PC-9 (cell line): ENCODE results near the gene PURB.

Source experiments
- EZH2 ChIP-seq: fragments of 200-600 bp; sonication (generic); IDR thresholded peaks from 2 replicates; pipeline ENCODE4 v1.8.0; 2017; ENCODE audit warnings: antibody characterized with exemption, low read depth
- TF ChIP-seq, protein P1 (sequence below): fragments of 200-600 bp; sonication (generic); conservative IDR thresholded peaks from 2 replicates; pipeline ENCODE4 v1.6.1; 2017; ENCODE audit warnings: mixed run types, antibody characterized with exemption, mild to moderate bottlenecking, moderate library complexity

DNA sequence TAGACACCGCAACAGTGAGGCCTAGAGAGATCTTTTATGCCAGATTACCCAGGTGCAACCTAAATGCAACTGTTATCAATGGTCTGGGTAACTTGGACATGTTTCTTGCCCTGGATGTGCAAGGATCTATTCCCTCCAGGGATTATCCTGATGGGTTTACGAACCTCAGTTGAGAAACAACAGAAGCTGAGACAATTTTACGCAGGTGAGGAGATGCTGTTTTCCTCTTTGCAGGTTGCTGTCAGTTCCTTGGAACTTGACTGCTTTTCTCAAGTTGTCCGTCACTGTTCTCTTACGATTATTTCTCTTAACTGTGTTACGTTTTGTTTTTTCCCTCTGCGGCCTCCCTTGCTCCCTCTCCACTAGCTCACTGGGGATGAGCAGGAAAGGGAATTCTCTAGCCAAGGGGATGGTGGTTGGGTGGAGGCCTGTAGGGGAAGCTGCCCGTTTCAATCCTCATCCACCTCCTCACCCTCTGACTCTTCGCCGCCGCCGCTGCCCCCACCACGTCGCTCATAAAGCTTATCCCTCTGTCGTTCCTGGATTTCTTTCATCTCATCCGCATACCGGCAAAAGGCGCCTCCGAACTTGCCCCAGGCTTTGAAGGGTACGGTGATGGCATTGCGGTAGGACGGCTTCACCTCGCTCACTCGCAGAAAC lies 1.2 kb downstream of the PURB start:
- TF ChIP-seq, protein P1, sequence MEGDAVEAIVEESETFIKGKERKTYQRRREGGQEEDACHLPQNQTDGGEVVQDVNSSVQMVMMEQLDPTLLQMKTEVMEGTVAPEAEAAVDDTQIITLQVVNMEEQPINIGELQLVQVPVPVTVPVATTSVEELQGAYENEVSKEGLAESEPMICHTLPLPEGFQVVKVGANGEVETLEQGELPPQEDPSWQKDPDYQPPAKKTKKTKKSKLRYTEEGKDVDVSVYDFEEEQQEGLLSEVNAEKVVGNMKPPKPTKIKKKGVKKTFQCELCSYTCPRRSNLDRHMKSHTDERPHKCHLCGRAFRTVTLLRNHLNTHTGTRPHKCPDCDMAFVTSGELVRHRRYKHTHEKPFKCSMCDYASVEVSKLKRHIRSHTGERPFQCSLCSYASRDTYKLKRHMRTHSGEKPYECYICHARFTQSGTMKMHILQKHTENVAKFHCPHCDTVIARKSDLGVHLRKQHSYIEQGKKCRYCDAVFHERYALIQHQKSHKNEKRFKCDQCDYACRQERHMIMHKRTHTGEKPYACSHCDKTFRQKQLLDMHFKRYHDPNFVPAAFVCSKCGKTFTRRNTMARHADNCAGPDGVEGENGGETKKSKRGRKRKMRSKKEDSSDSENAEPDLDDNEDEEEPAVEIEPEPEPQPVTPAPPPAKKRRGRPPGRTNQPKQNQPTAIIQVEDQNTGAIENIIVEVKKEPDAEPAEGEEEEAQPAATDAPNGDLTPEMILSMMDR = no peak
- TF ChIP-seq EZH2 = no peak
